Nephron (organoid): ENCODE measurements around the gene CEMIP.

Experiments used
- H3K27ac Mint-ChIP-seq, 3 experiments: 2 replicates each; pipeline ENCODE4 v1.8.0; 2020; ENCODE audit warnings: mixed read lengths in 3 of 3, mild to moderate bottlenecking in 2 of 3, moderate library complexity in 1 of 3
- H3K27me3 Mint-ChIP-seq: 2 replicates; pipeline ENCODE4 v1.8.0; 2021; ENCODE audit warnings: low read depth, mild to moderate bottlenecking, moderate library complexity, mixed read lengths
- H3K36me3 Mint-ChIP-seq: 2 replicates; pipeline ENCODE4 v1.8.0; 2020; ENCODE audit warnings: low read depth, mixed read lengths
- H3K4me1 Mint-ChIP-seq: 2 replicates; pipeline ENCODE4 v1.8.0; 2020; ENCODE audit warnings: mixed read lengths
- H3K4me3 Mint-ChIP-seq, 3 experiments: 2 replicates each; pipeline ENCODE4 v1.8.0; 2020; ENCODE audit warnings: mild to moderate bottlenecking in 3 of 3, mixed read lengths in 3 of 3, moderate library complexity in 2 of 3
- H3K9me3 Mint-ChIP-seq: 2 replicates; pipeline ENCODE4 v1.8.0; 2020; ENCODE audit warnings: mixed read lengths
- CTCF ChIP-seq, 3 experiments: fragments of 200-600 bp; sonication (generic); IDR thresholded peaks; one replicate each; pipeline ENCODE4 v1.5.0; 2021; ENCODE audit warnings: antibody characterized with exemption in 3 of 3; ENCODE audit not compliant: unreplicated experiment in 3 of 3

The CEMIP gene

GRCh38 chr15:80789296-80789695 is 10.1 kb downstream of the CEMIP start:
- Mint-ChIP-seq H3K4me3 (no peak overlapping the region), H3K27ac (no peak overlapping the region), H3K4me1 (no peaks in the 10 kb centered on the region), H3K36me3 (no peaks in the 10 kb centered on the region), H3K9me3 (no peaks in the 10 kb centered on the region), H3K27me3 (peaks cover 19% of the 10 kb centered on the region)
- no peak for TF ChIP-seq CTCF (IDR thresholded peaks at IDR 0.05; ENCODE audit: unreplicated experiment in 3 of 3)

GRCh38 chr15:80789796-80790195 is 10.6 kb downstream of the CEMIP start:
- no peak for TF ChIP-seq CTCF (IDR thresholded peaks at IDR 0.05; ENCODE audit: unreplicated experiment in 3 of 3)
- H3K9me3 Mint-ChIP-seq = no peaks in the 10 kb centered on the region
- no peaks in the 10 kb centered on the region for H3K36me3 Mint-ChIP-seq
- no peaks in the 10 kb centered on the region for H3K4me1 Mint-ChIP-seq
- no peak overlapping the region for H3K27ac Mint-ChIP-seq
- H3K27me3 Mint-ChIP-seq = peaks cover 16% of the 10 kb centered on the region
- H3K4me3 Mint-ChIP-seq = no peak overlapping the region

- Mint-ChIP-seq H3K27ac (no peak overlapping the region), H3K4me1 (no peaks in the 10 kb centered on the region), H3K36me3 (no peaks in the 10 kb centered on the region), H3K9me3 (no peaks in the 10 kb centered on the region), H3K27me3 (peaks cover 16% of the 10 kb centered on the region), H3K4me3 (no peak overlapping the region)
- no peak for TF ChIP-seq CTCF (IDR thresholded peaks at IDR 0.05; ENCODE audit: unreplicated experiment in 3 of 3)
These were observed 11.1 kb downstream of the CEMIP start for GRCh38 chr15:80790236-80790635.

GRCh38 chr15:80791004-80791403 is 11.8 kb downstream of the CEMIP start:
- Mint-ChIP-seq H3K27ac (no peak overlapping the region), H3K4me1 (no peaks in the 10 kb centered on the region), H3K9me3 (no peaks in the 10 kb centered on the region), H3K36me3 (no peaks in the 10 kb centered on the region), H3K4me3 (no peak overlapping the region), H3K27me3 (peaks cover 15% of the 10 kb centered on the region)
- TF ChIP-seq CTCF (IDR thresholded peaks at IDR 0.05; ENCODE audit: unreplicated experiment in 3 of 3) = no peak

GRCh38 chr15:80796407-80796806 is 17.2 kb downstream of the CEMIP start:
- Mint-ChIP-seq H3K27me3 (peaks cover 18% of the 10 kb centered on the region), H3K4me1 (no peaks in the 10 kb centered on the region), H3K36me3 (no peaks in the 10 kb centered on the region), H3K4me3 (no peak overlapping the region), H3K9me3 (no peaks in the 10 kb centered on the region), H3K27ac (no peak overlapping the region)
- no peak for TF ChIP-seq CTCF (IDR thresholded peaks at IDR 0.05; ENCODE audit: unreplicated experiment in 3 of 3)

DNA sequence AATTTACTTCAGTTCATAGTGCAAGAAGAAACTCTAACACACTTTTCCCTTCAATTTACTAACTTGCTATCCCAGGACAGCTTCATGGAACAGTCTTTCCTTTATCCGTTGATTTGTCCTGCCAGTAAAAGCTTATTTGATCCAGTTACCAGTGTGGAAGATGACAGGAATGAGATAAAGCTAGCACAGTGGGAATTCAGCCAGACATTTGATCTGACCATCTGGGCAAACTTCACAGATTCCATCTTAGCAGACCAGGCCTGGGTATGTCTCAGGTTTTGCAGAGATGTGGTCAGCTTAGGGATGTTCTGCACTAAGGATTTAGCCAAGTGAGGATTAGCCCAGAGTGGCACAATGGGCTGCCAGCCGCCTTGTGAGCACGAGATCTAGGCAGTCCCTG is 19.7 kb downstream of the CEMIP start:
- TF ChIP-seq CTCF (IDR thresholded peaks at IDR 0.05; ENCODE audit: unreplicated experiment in 3 of 3) = no peak
- Mint-ChIP-seq H3K27ac (no peak overlapping the region), H3K27me3 (peaks cover 21% of the 10 kb centered on the region), H3K4me1 (no peaks in the 10 kb centered on the region), H3K4me3 (no peak overlapping the region), H3K36me3 (no peaks in the 10 kb centered on the region), H3K9me3 (no peaks in the 10 kb centered on the region)
